HEK293 (cell line): ENCODE measurements around the gene NUDT9.

Source experiments
- CTCF ChIP-seq: fragments of 450-650 bp; formaldehyde crosslinking; IDR thresholded peaks from 2 replicates; pipeline ENCODE4 v1.5.1; 2016; ENCODE audit warnings: missing biosample characterization, missing genetic modification characterization
- HOXA7 ChIP-seq: sonication (generic); formaldehyde crosslinking; IDR thresholded peaks from 2 replicates; pipeline ENCODE4 v1.8.1; 2022; ENCODE audit warnings: missing genetic modification reagents, borderline replicate concordance
- REST ChIP-seq: fragments of 450-650 bp; formaldehyde crosslinking; IDR thresholded peaks from 2 replicates; pipeline ENCODE4 v1.5.1; 2016; ENCODE audit warnings: missing biosample characterization, missing genetic modification characterization
- ZNF114 ChIP-seq: fragments of 450-650 bp; formaldehyde crosslinking; IDR thresholded peaks from 2 replicates; pipeline ENCODE4 v1.5.0; 2017; ENCODE audit warnings: missing biosample characterization, missing genetic modification characterization
- ZNF169 ChIP-seq: fragments of 450-650 bp; formaldehyde crosslinking; IDR thresholded peaks from 2 replicates; pipeline ENCODE4 v1.5.1; 2016; ENCODE audit warnings: missing biosample characterization, missing genetic modification characterization
- ZNF202 ChIP-seq: fragments of 450-650 bp; formaldehyde crosslinking; IDR thresholded peaks from 2 replicates; pipeline ENCODE4 v1.5.1; 2016; ENCODE audit warnings: missing biosample characterization, missing genetic modification characterization, borderline replicate concordance
- ZNF274 ChIP-seq, 2 experiments: fragments of 200-500 bp in 1 of 2; fragments of 450-650 bp in 1 of 2; sonication (Bioruptor generic) in 1 of 2; formaldehyde crosslinking in 1 of 2; IDR thresholded peaks; 2 replicates each; pipeline versions ENCODE4 v1.5.1 to v1.6.1; 2014 to 2016; ENCODE audit warnings: borderline replicate concordance in 1 of 2, inconsistent platforms in 1 of 2, low read length in 1 of 2, missing biosample characterization in 1 of 2, missing genetic modification characterization in 1 of 2
- ZNF404 ChIP-seq: fragments of 450-650 bp; formaldehyde crosslinking; IDR thresholded peaks from 2 replicates; pipeline ENCODE4 v1.5.1; 2017; ENCODE audit warnings: missing biosample characterization, missing genetic modification characterization
- ZNF48 ChIP-seq: fragments of 450-650 bp; formaldehyde crosslinking; IDR thresholded peaks from 2 replicates; pipeline ENCODE4 v1.5.1; 2016; ENCODE audit warnings: missing biosample characterization, missing genetic modification characterization
- ZNF585B ChIP-seq: fragments of 450-650 bp; formaldehyde crosslinking; IDR thresholded peaks from 2 replicates; pipeline ENCODE4 v1.5.1; 2016; ENCODE audit warnings: missing biosample characterization, missing genetic modification characterization

- no peak for TF ChIP-seq ZNF585B
- TF ChIP-seq ZNF404 (tag by site-specific recombination): no peak
- TF ChIP-seq ZNF48 (tag by site-specific recombination): no peak
- TF ChIP-seq ZNF114 (tag by site-specific recombination): no peak
- no peak for TF ChIP-seq CTCF
- TF ChIP-seq ZNF169 (tag by site-specific recombination): no peak
- TF ChIP-seq HOXA7: no peak
- no peak for TF ChIP-seq ZNF274 (IDR thresholded peaks at IDR 0.05; ENCODE audit: low read length)
- no peak for TF ChIP-seq ZNF274 (tag by site-specific recombination; IDR thresholded peaks at IDR 0.05; ENCODE audit: borderline replicate concordance)
- TF ChIP-seq REST (tag by site-specific recombination): no peak
- TF ChIP-seq ZNF202: no peak
Measured at GRCh38 chr4:87420276-87420830, 2.0 kb upstream of the NUDT9 start.
